Nasal cavity respiratory epithelium epithelial cell of viscerocranial mucosa (primary cell): ENCODE results near the gene ADCYAP1R1. TPM values are rescaled to one million over a fixed set of nuclear protein-coding genes. Genes with fewer than 3 reads are reported as not detected.

Experiments
- total RNA-seq: library from RNA; depleted of rRNA; stranded (reverse); fragments of >200 nt; gene quantifications from 2 replicates; pipeline ENCODE4 v1.2.3, GENCODE V29; 2014

ADCYAP1R1 gene
- total RNA-seq = not detected in 2 replicates

GRCh38 chr7:31051598-31052486, at the start of gene ADCYAP1R1:
TSS of gene ADCYAP1R1 (plus strand) at chr7:31052308. CDS start at chr7:31063265, 10,957 bp downstream.

Other genes starting within 250 kb of the ADCYAP1R1 start
- gene AQP1, start 140.5 kb upstream of the ADCYAP1R1 start, total RNA-seq = 0.14 TPM in 1 of 2 replicates, not detected in the other
- not detected in 2 replicates for gene GHRHR, start 88.4 kb upstream of the ADCYAP1R1 start, total RNA-seq